Hepatocyte (in vitro differentiated cells): ENCODE measurements around the gene LAG3. TPM values are rescaled to one million over a fixed set of nuclear protein-coding genes. Genes with fewer than 3 reads are reported as not detected.

Source experiments
- DNase-seq: peaks from one replicate; pipeline ENCODE4 v3.0.0-alpha.2; 2016; ENCODE audit warnings: low spot score
- H2AFZ ChIP-seq: fragments of 200-600 bp; sonication (generic); 2 replicates; pipeline ENCODE4 v1.6.0; 2016; ENCODE audit warnings: antibody characterized with exemption, mild to moderate bottlenecking
- H3K27ac ChIP-seq: fragments of 200-600 bp; sonication (generic); 2 replicates; pipeline ENCODE4 v1.5.1; 2016; ENCODE audit warnings: mild to moderate bottlenecking
- H3K27me3 ChIP-seq: fragments of 200-600 bp; sonication (generic); 2 replicates; pipeline ENCODE4 v1.6.1; 2016
- H3K36me3 ChIP-seq: fragments of 200-600 bp; sonication (generic); replicated peaks from 2 replicates; pipeline ENCODE4 v1.5.1; 2016; ENCODE audit warnings: low read depth; ENCODE audit not compliant: insufficient read depth
- H3K4me1 ChIP-seq: fragments of 200-600 bp; sonication (generic); 2 replicates; pipeline ENCODE4 v1.5.1; 2016; ENCODE audit warnings: mild to moderate bottlenecking, moderate library complexity; ENCODE audit not compliant: insufficient read depth
- H3K4me2 ChIP-seq: fragments of 200-600 bp; sonication (generic); 2 replicates; pipeline ENCODE4 v1.6.0; 2016
- H3K4me3 ChIP-seq: fragments of 200-600 bp; sonication (generic); 2 replicates; pipeline ENCODE4 v1.5.1; 2016; ENCODE audit warnings: mild to moderate bottlenecking
- H3K79me2 ChIP-seq: fragments of 200-600 bp; sonication (generic); 2 replicates; pipeline ENCODE4 v1.6.0; 2017; ENCODE audit warnings: mild to moderate bottlenecking
- H3K9me2 ChIP-seq: fragments of 200-600 bp; sonication (generic); replicated peaks from 2 replicates; pipeline ENCODE4 v1.6.0; 2017; ENCODE audit warnings: mild to moderate bottlenecking; ENCODE audit not compliant: insufficient read depth
- H3K9me3 ChIP-seq: fragments of 200-600 bp; sonication (generic); 2 replicates; pipeline ENCODE4 v1.5.1; 2016; ENCODE audit warnings: low read depth, mild to moderate bottlenecking
- H4K20me1 ChIP-seq: fragments of 200-600 bp; sonication (generic); 2 replicates; pipeline ENCODE4 v1.6.0; 2016; ENCODE audit warnings: mild to moderate bottlenecking; ENCODE audit not compliant: insufficient read depth, poor library complexity, severe bottlenecking
- EZH2 ChIP-seq: fragments of 200-600 bp; sonication (generic); IDR thresholded peaks from 2 replicates; pipeline ENCODE4 v1.6.1; 2016; ENCODE audit warnings: antibody characterized with exemption, mild to moderate bottlenecking, borderline replicate concordance
- EZH2phosphoT487 ChIP-seq: fragments of 200-600 bp; sonication (generic); IDR thresholded peaks from one replicate; pipeline ENCODE4 v1.6.1; 2018; ENCODE audit warnings: antibody characterized with exemption, mild to moderate bottlenecking, low read depth, moderate library complexity; ENCODE audit not compliant: unreplicated experiment, severe bottlenecking
- WGBS: methylation state at CpG from one replicate; pipeline ENCODE4 v1.1.6; 2016; ENCODE audit warnings: low lambda C conversion rate; ENCODE audit errors: missing lambda C conversion rate; 5-methylcytosine and 5-hydroxymethylcytosine counted together
- polyA plus RNA-seq: library from polyadenylated mRNA; unstranded; fragments of >200 nt; fragmentation: Nextera tagmentation; extraction: Ambion mirVana; gene quantifications from 2 replicates; pipeline ENCODE4 v1.2.1, GENCODE V29; 2016
- total RNA-seq: library from RNA; depleted of rRNA; stranded (reverse); fragments of >200 nt; gene quantifications from 2 replicates; pipeline ENCODE4 v1.2.3, GENCODE V29; 2014
- TF ChIP-seq, protein P1 (sequence below): fragments of 200-600 bp; sonication (generic); IDR thresholded peaks from 2 replicates; pipeline ENCODE4 v1.5.1; 2016; ENCODE audit warnings: antibody characterized with exemption, mild to moderate bottlenecking; ENCODE audit not compliant: poor library complexity

Gene LAG3
- total and polyA plus RNA-seq, 2 experiments from 2014 or later, result 0.70 to 0.91 TPM

GRCh38 chr12:6771509-6772330, 600 bp upstream of the LAG3 start:
- no peak for TF ChIP-seq EZH2phosphoT487
- TF ChIP-seq, protein P1, sequence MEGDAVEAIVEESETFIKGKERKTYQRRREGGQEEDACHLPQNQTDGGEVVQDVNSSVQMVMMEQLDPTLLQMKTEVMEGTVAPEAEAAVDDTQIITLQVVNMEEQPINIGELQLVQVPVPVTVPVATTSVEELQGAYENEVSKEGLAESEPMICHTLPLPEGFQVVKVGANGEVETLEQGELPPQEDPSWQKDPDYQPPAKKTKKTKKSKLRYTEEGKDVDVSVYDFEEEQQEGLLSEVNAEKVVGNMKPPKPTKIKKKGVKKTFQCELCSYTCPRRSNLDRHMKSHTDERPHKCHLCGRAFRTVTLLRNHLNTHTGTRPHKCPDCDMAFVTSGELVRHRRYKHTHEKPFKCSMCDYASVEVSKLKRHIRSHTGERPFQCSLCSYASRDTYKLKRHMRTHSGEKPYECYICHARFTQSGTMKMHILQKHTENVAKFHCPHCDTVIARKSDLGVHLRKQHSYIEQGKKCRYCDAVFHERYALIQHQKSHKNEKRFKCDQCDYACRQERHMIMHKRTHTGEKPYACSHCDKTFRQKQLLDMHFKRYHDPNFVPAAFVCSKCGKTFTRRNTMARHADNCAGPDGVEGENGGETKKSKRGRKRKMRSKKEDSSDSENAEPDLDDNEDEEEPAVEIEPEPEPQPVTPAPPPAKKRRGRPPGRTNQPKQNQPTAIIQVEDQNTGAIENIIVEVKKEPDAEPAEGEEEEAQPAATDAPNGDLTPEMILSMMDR, result no peak
- TF ChIP-seq EZH2, result no peak
- H3K4me2 ChIP-seq, result no peak overlapping the region
- H3K4me3 ChIP-seq, result no peak overlapping the region
- DNase-seq, result no peak
- peaks cover 32% of the 10 kb centered on the region for H3K79me2 ChIP-seq
- peaks cover 26% of the 10 kb centered on the region for H4K20me1 ChIP-seq
- H3K36me3 ChIP-seq, result no peaks in the 10 kb centered on the region
- no peaks in the 10 kb centered on the region for H3K27me3 ChIP-seq
- 86% methylated on average over 12 of the region's 12 CpGs for WGBS
- H3K27ac ChIP-seq, result no peak overlapping the region
- H2AFZ ChIP-seq, result no peak overlapping the region
- no peaks in the 10 kb centered on the region for H3K9me3 ChIP-seq
- H3K9me2 ChIP-seq, result no peaks in the 10 kb centered on the region
- peaks cover 36% of the 10 kb centered on the region for H3K4me1 ChIP-seq

DNA sequence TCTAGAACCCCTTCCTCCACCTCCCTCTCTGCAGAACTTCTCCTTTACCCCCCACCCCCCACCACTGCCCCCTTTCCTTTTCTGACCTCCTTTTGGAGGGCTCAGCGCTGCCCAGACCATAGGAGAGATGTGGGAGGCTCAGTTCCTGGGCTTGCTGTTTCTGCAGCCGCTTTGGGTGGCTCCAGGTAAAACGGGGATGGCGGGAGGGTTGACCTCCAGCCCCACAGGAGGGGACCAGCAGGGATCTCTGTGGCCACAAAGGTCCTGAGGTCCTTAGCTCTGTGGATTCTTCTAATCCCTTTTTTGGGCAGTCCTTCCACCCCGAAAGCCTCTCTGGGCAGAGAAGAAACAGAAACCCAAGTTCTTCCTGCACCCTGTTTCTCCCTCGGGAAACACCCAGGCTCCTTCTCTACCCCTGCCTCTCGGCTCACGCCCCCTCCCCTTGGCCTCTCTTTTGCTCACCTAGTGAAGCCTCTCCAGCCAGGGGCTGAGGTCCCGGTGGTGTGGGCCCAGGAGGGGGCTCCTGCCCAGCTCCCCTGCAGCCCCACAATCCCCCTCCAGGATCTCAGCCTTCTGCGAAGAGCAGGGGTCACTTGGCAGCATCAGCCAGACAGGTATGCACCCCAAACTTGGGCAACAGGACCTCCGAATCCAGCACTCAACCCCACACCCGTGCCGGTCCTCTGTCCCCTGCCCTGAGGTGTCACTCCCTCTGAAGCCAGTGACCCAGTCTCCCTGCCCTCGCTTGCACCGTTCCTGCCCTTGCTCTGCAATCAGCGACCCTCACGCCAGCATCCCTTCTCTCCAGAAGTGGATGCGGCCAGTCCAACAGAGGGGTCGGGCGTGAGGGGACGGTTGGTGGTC, 638 bp downstream of the LAG3 start:
- H3K27me3 ChIP-seq, result no peaks in the 10 kb centered on the region
- H3K9me2 ChIP-seq, result no peaks in the 10 kb centered on the region
- H2AFZ ChIP-seq, result no peak overlapping the region
- H3K4me3 ChIP-seq, result no peak overlapping the region
- H3K4me1 ChIP-seq, result peaks cover 37% of the 10 kb centered on the region
- 54% methylated on average over 21 of the region's 21 CpGs for WGBS
- H3K27ac ChIP-seq, result no peak overlapping the region
- H3K9me3 ChIP-seq, result no peaks in the 10 kb centered on the region
- peaks cover 20% of the 10 kb centered on the region for H3K79me2 ChIP-seq
- H4K20me1 ChIP-seq, result peaks cover 19% of the 10 kb centered on the region
- no peaks in the 10 kb centered on the region for H3K36me3 ChIP-seq
- TF ChIP-seq EZH2phosphoT487 (no peak), EZH2 (no peak)
- TF ChIP-seq, protein P1, result no peak
- no peak for DNase-seq
- H3K4me2 ChIP-seq, result peak overlapping the region; percentile 70

- Histone ChIP-seq H3K4me1 (peaks cover 35% of the 10 kb centered on the region), H3K79me2 (peaks cover 12% of the 10 kb centered on the region), H3K27me3 (no peaks in the 10 kb centered on the region), H3K4me2 (peak overlapping the region; percentile 70), H3K4me3 (no peak overlapping the region), H3K27ac (no peak overlapping the region), H4K20me1 (peaks cover 11% of the 10 kb centered on the region), H3K9me2 (no peaks in the 10 kb centered on the region), H3K9me3 (no peaks in the 10 kb centered on the region), H3K36me3 (no peaks in the 10 kb centered on the region), H2AFZ (no peak overlapping the region)
- no peak for TF ChIP-seq EZH2
- no peak for TF ChIP-seq EZH2phosphoT487
- TF ChIP-seq, protein P1, result no peak
- no peak for DNase-seq
- 28% methylated on average over 51 of the region's 60 CpGs for WGBS
Measured at GRCh38 chr12:6773590-6774351, 1.5 kb downstream of the LAG3 start.
